GM18907 (cell line): Measurements from ENCODE around the gene RTBDN.
"Not testable (repeated sequence)": the region's sequence is repeated elsewhere in the genome, so short reads cannot be mapped to it uniquely, and the experiment has no call there.

Source experiments
- ATAC-seq: cut with Tn5 transposase; IDR thresholded peaks from one replicate; pipeline ENCODE4 v1.9.1; 2021; ENCODE audit warnings: mild to moderate bottlenecking, moderate library complexity; ENCODE audit not compliant: unreplicated experiment

RTBDN gene

DNA sequence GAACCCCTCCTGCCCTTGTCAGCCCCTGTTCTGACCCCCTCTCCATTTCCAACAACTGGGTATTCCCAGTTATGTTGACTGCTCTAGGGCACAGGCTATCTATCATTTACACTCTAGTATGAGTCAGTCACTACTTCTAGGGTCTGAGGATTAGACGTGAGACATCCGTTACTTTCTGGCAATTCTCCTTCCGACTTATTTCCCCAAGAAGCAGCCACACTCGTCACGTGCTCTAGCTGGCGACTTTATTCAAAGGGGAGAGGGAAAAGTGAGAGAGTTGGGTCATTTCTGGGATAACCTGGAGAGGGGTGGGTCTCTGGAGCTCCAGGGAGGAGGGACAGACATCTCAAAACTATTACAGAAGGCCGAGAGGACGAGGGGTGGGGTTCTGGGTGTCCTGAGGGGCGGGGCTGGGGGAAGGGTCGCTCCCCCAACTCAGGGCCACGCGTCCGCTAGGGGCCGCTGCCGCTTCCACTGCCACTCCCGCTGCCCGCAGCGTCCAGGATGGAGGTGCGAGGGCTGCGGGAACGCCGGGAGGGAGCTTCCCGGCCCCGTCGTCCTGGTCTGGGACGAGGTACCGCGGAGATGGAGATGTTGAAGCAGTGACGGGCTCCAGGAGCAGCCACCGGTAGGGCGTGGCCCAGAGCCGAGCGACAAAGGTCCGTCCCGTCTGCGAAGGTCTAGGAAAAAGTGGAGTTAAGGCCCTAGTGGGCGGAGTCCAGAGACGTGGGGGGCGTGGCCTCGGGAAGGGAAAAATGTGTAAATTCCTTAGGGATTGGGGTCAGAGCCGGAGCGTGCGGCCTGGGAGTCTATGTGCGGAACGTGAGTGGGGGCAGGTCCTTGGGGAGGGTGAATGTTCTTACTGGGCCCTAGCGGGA is 8.9 kb downstream of the RTBDN start:
- ATAC-seq, result no peak

- no peak for ATAC-seq
Observed at GRCh38 chr19:12821761-12822160, 12.6 kb downstream of the RTBDN start.

DNA sequence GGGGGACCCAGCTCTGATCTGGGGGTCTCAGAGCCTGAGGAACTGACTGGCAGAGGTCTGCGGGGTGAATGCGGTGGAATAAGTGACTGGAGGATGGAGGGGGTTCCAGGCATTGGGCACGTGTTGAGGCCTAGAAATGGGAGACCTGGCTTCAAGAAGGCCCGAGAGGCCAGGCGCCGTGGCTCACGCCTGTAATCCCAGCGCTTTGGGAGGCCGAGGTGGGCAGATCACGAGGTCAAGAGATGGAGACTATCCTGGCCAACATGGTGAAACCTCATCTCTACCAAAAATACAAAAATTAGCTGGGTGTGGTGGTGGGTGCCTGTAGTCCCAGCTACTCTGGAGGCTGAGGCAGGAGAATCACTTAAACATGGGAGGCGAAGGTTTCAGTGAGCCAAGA is 16.6 kb downstream of the RTBDN start:
- ATAC-seq, result not testable (repeated sequence)

DNA sequence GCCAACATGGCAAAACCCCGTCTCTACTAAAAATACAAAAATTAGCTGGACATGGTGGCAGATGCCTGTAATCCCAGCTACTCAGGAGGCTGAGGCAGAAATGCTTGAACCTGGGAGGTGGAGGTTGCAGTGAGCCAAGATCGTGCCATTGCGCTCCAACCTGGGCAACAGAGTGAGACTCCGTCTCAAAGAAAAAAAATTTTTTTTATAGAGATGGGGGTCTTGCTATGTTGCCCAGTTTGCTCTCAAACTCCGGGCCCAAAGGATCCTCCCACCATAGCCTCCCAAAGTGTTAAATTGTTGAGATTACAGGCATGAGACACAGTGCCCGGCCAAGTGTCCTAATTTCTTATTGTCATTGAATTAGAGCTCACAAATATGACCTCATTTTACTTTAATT is 17.2 kb downstream of the RTBDN start:
- not testable (repeated sequence) for ATAC-seq

DNA sequence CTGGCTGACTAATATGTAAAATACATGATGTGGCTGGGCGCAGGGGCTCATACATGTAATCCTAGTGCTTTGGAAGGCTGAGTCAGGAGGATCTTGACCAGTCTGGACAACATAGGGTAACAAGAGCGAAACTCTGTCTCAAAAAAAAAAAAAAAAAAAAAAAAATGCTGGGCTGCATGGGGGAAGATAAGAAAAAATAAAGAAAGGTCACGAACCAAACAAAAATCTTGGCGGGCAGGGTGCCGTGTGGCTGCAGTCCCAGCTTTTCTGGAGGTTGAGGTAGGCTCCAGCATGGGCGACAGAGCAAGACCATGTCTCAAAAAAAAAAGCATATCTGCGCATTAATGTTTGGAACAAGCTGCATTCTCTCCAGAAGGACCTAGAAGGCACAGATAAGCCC is 19.3 kb downstream of the RTBDN start:
- ATAC-seq, result no peak

- ATAC-seq, result peak; percentile 81
Observed at GRCh38 chr19:12806242-12807081, 27.9 kb downstream of the RTBDN start, which contains the start of gene RNASEH2A. RNASEH2A (plus strand) TSS chr19:12806584; CDS start chr19:12806674, 90 bp downstream.

- ATAC-seq, result no peak
Observed at GRCh38 chr19:12804051-12804450, 30.3 kb downstream of the RTBDN start.

- no peak for ATAC-seq
Observed at GRCh38 chr19:12802267-12803106, 31.9 kb downstream of the RTBDN start.

GRCh38 chr19:12801466-12802266 is 32.7 kb downstream of the RTBDN start, which contains the start of the genes PRDX2 and THSD8:
PRDX2 (minus strand) TSS chr19:12801800; CDS start chr19:12801261, 539 bp downstream.
THSD8 (plus strand) TSS chr19:12802069; CDS start chr19:12802072, 3 bp downstream.
- ATAC-seq, result no peak

- ATAC-seq, result no peak
Observed at GRCh38 chr19:12800923-12801465, 33.4 kb downstream of the RTBDN start.

- no peak for ATAC-seq
Observed at GRCh38 chr19:12800466-12800770, 34.0 kb downstream of the RTBDN start.

- ATAC-seq, result no peak
Observed at GRCh38 chr19:12799742-12800465, 34.5 kb downstream of the RTBDN start.

DNA sequence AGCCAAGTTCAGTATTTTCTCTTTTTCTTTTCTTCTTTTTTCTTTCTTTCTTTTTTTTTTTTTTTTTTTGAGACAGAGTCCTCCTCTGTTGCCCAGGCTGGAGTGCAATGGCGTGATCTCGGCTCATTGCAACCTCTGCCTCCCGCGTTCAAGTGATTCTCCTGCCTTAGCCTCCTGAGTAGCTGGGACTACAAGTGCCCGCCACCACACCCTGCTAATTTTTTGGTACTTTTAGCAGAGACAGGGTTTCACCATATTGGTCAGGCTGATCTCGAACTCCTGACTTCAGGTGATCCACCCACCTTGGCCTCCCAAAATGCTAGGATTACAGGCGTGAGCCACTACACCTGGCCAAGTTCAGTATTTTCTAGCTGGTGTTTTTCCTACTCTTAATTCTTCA is 36.8 kb downstream of the RTBDN start:
- not testable (repeated sequence) for ATAC-seq

- no peak for ATAC-seq
Observed at GRCh38 chr19:12797141-12797587, 37.2 kb downstream of the RTBDN start.

GRCh38 chr19:12796146-12797071 is 38.0 kb downstream of the RTBDN start:
- ATAC-seq, result no peak

GRCh38 chr19:12794971-12795381 is 39.4 kb downstream of the RTBDN start:
- ATAC-seq, result no peak

- no peak for ATAC-seq
Observed at GRCh38 chr19:12794196-12794941, 40.0 kb downstream of the RTBDN start.
